Body of pancreas (tissue), 4 donors: ENCODE measurements around the gene MEP1A. TPM values are rescaled to one million over a fixed set of nuclear protein-coding genes. Genes with fewer than 3 reads are reported as not detected.

Experiments used
- ATAC-seq: fragments of 150-250 bp; one replicate; pipeline ENCODE4 v1.9.1; 2016
- DNase-seq, 4 donors: peaks; one replicate each; pipeline ENCODE4 v3.0.0-alpha.2; 2019
- H3K27ac ChIP-seq, 4 donors: fragments of 200-600 bp; sonication (generic); 1 replicate in 3 of 4; 2 replicates in 1 of 4; pipeline versions ENCODE4 v1.5.1 to v1.6.1; 2016 to 2019; ENCODE audit warnings: mild to moderate bottlenecking in 1 of 4, mixed read lengths in 1 of 4, moderate library complexity in 1 of 4
- H3K27me3 ChIP-seq, 2 donors: fragments of 200-600 bp; sonication (generic); one replicate each; pipeline ENCODE4 v1.6.0; 2016; ENCODE audit warnings: mild to moderate bottlenecking in 1 of 2
- H3K36me3 ChIP-seq, 2 donors: fragments of 200-600 bp; sonication (generic); replicated peaks in 1 of 2; 2 replicates each; pipeline ENCODE4 v1.5.1; 2016; ENCODE audit warnings: low read depth in 2 of 2; ENCODE audit not compliant: insufficient read depth in 1 of 2
- H3K4me1 ChIP-seq: fragments of 200-600 bp; sonication (generic); one replicate; pipeline ENCODE4 v1.6.0; 2016
- H3K4me3 ChIP-seq, 2 donors: fragments of 200-600 bp; sonication (generic); 1 replicate in 1 of 2; 2 replicates in 1 of 2; pipeline ENCODE4 v1.5.1; 2016 to 2019
- H3K9me3 ChIP-seq, 3 donors: fragments of 200-600 bp; sonication (generic); 1 replicate in 2 of 3; 2 replicates in 1 of 3; pipeline ENCODE4 v1.5.1; 2016
- POLR2A ChIP-seq, 3 donors: fragments of 450-650 bp; IDR thresholded peaks; one replicate each; pipeline ENCODE4 v1.6.1; 2016; ENCODE audit warnings: antibody characterized with exemption in 3 of 3, mild to moderate bottlenecking in 2 of 3
- WGBS, 2 donors: methylation state at CpG; one replicate each; pipeline ENCODE4 v1.1.5; 2017; 5-methylcytosine and 5-hydroxymethylcytosine counted together
- intact Hi-C: fragments of 100-400 bp; cut with DNase I; formaldehyde crosslinking; loops from one replicate; pipeline ENCODE4 v1.15.1; 2023
- total RNA-seq, 2 donors: library from RNA; depleted of rRNA; stranded (reverse); fragments of >200 nt; gene quantifications; one replicate each; pipeline ENCODE4 v1.1.0, GENCODE V29; 2016
- TF ChIP-seq, protein P1 (sequence below), 7 experiments: fragments of 450-650 bp in 4 of 7; fragments of 200-600 bp in 3 of 7; sonication (generic) in 3 of 7; IDR thresholded peaks; one replicate each; pipeline ENCODE4 v1.5.1; 2016 to 2019; ENCODE audit warnings: antibody characterized with exemption in 7 of 7

The MEP1A gene
- total RNA-seq, 2 donors from 2014 or later = not detected

DNA sequence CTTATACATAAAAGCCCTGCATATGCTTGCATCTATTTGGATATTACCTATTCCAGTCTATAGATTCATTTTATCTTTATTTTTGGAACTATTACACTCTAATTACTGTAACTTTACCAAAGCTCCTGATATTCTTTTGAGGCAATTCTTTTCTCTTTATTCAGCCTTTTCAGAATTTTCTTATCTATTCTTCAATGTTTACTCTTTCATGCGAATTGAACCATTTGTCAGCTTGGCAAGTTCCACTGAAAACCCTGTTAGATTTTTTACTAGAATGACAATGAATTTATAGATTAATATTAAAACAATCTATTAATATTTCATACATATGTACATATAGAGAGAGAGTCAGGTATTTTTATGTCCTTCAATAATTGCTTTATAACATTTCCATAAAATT lies 554 bp upstream of the MEP1A start:
- no peak for TF ChIP-seq POLR2A (IDR thresholded peaks at IDR 0.05)
- TF ChIP-seq, protein P1, sequence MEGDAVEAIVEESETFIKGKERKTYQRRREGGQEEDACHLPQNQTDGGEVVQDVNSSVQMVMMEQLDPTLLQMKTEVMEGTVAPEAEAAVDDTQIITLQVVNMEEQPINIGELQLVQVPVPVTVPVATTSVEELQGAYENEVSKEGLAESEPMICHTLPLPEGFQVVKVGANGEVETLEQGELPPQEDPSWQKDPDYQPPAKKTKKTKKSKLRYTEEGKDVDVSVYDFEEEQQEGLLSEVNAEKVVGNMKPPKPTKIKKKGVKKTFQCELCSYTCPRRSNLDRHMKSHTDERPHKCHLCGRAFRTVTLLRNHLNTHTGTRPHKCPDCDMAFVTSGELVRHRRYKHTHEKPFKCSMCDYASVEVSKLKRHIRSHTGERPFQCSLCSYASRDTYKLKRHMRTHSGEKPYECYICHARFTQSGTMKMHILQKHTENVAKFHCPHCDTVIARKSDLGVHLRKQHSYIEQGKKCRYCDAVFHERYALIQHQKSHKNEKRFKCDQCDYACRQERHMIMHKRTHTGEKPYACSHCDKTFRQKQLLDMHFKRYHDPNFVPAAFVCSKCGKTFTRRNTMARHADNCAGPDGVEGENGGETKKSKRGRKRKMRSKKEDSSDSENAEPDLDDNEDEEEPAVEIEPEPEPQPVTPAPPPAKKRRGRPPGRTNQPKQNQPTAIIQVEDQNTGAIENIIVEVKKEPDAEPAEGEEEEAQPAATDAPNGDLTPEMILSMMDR (IDR thresholded peaks at IDR 0.05) = no peak
- Histone ChIP-seq H3K4me1 (peaks cover 21% of the 10 kb centered on the region), H3K27me3 (no peaks in the 10 kb centered on the region), H3K36me3 (no peaks in the 10 kb centered on the region), H3K4me3 (no peak overlapping the region), H3K27ac (peak overlapping the region in 1 of 4 donors; percentile 34), H3K9me3 (no peaks in the 10 kb centered on the region)
- DNase-seq (peak in 1 of 4 donors; percentile 11), ATAC-seq (peak; percentile 68)
- 7 to 19% methylated on average over 1 of the region's 1 CpG for WGBS, 2 donors
- intact Hi-C loops = no loop called here

GRCh38 chr6:46794068-46794467 lies 879 bp downstream of the MEP1A start:
- 58 to 65% methylated on average over 3 of the region's 3 CpGs for WGBS, 2 donors
- H3K36me3 ChIP-seq = no peaks in the 10 kb centered on the region
- H3K27me3 ChIP-seq = no peaks in the 10 kb centered on the region
- no peaks in the 10 kb centered on the region for H3K9me3 ChIP-seq
- H3K4me3 ChIP-seq = no peak overlapping the region
- H3K27ac ChIP-seq = no peak overlapping the region
- peaks cover 28% of the 10 kb centered on the region for H3K4me1 ChIP-seq
- no peak for DNase-seq
- no peak for TF ChIP-seq POLR2A (IDR thresholded peaks at IDR 0.05)
- TF ChIP-seq, protein P1 (IDR thresholded peaks at IDR 0.05) = no peak
- intact Hi-C loops = no loop called here
- ATAC-seq = no peak

DNA sequence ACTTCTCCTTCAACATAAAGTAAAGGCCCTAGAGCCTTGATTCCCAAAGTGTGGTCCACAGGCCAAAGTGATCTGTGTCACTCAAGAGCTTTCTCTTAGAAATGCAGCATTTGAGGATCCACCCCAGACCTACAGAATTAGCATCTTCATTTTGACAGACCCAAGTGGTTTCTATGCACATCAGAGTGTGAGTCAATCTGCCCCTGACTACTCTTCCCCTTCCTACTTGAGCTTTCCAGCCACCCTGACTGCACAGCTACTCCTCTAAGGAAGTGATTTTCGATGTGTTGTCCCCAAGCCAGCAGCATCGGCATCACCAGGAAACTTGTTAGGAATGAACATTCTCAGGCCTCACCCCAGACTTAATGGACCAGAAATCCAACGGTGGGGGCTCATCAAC lies 2.6 kb downstream of the MEP1A start:
- WGBS, 2 donors = 90% methylated on average over 3 of the region's 3 CpGs
- TF ChIP-seq, protein P1 (IDR thresholded peaks at IDR 0.05) = no peak
- TF ChIP-seq POLR2A (IDR thresholded peaks at IDR 0.05) = no peak
- intact Hi-C loops = no loop called here
- H3K27ac ChIP-seq = no peak overlapping the region
- no peaks in the 10 kb centered on the region for H3K9me3 ChIP-seq
- no peak overlapping the region for H3K4me3 ChIP-seq
- no peaks in the 10 kb centered on the region for H3K36me3 ChIP-seq
- no peaks in the 10 kb centered on the region for H3K27me3 ChIP-seq
- ATAC-seq (no peak), DNase-seq (no peak)
- peaks cover 24% of the 10 kb centered on the region for H3K4me1 ChIP-seq

- Histone ChIP-seq H3K9me3 (no peaks in the 10 kb centered on the region), H3K27me3 (no peaks in the 10 kb centered on the region), H3K4me1 (peaks cover 14% of the 10 kb centered on the region), H3K36me3 (no peaks in the 10 kb centered on the region), H3K27ac (no peak overlapping the region), H3K4me3 (no peak overlapping the region)
- TF ChIP-seq, protein P1 (IDR thresholded peaks at IDR 0.05) = no peak
- TF ChIP-seq POLR2A (IDR thresholded peaks at IDR 0.05) = no peak
- DNase-seq (no peak), ATAC-seq (no peak)
- WGBS, 2 donors = 46 to 54% methylated on average over 5 of the region's 5 CpGs
- intact Hi-C loops = no loop called here
Observed at GRCh38 chr6:46796848-46797580, 3.8 kb downstream of the MEP1A start.

DNA sequence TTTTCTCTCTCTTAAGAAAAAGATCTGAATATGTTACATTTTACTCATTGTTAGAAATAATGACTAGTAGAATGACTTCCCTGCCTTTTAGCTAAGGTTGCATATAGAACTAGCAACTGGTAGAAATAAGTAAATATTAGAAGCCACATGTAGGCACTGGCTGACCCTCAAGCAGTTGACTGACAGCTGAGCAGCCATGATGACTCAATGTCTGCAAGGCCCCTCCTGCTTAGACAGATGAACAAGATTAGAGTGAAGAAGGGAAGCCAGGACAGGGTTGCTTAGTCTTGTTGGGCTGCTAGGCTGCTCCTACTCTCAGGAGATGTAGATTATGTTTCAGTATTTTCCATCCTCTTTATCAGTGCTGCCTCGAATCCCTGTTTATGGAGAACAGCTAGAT lies 6.5 kb downstream of the MEP1A start:
- H3K9me3 ChIP-seq = no peaks in the 10 kb centered on the region
- intact Hi-C loops = no loop called here
- no peak overlapping the region for H3K27ac ChIP-seq
- peaks cover 14% of the 10 kb centered on the region for H3K4me1 ChIP-seq
- no peaks in the 10 kb centered on the region for H3K36me3 ChIP-seq
- ATAC-seq = no peak
- WGBS, 2 donors = 24 to 45% methylated on average over 1 of the region's 1 CpG
- no peaks in the 10 kb centered on the region for H3K27me3 ChIP-seq
- TF ChIP-seq POLR2A (IDR thresholded peaks at IDR 0.05) = no peak
- TF ChIP-seq, protein P1 (IDR thresholded peaks at IDR 0.05) = no peak
- DNase-seq = no peak
- H3K4me3 ChIP-seq = no peak overlapping the region
